HG02885 (cell line): ENCODE data around the gene KIF3A.

ENCODE experiments used
- ATAC-seq: cut with Tn5 transposase; IDR thresholded peaks from one replicate; pipeline ENCODE4 v1.9.1; 2021; ENCODE audit warnings: mild to moderate bottlenecking; ENCODE audit not compliant: unreplicated experiment, poor library complexity

KIF3A gene

GRCh38 chr5:132771503-132771998, 34.2 kb upstream of the KIF3A start:
- no peak for ATAC-seq

- ATAC-seq: no peak
These were observed 33.3 kb upstream of the KIF3A start for GRCh38 chr5:132770476-132771159.

- ATAC-seq: no peak
These were observed 31.1 kb upstream of the KIF3A start for GRCh38 chr5:132768485-132768868.

GRCh38 chr5:132767150-132767549, 29.8 kb upstream of the KIF3A start:
- no peak for ATAC-seq

GRCh38 chr5:132766806-132767055, 29.4 kb upstream of the KIF3A start:
- ATAC-seq: no peak

GRCh38 chr5:132766020-132766805, 28.9 kb upstream of the KIF3A start:
- ATAC-seq: no peak

- ATAC-seq: no peak
These were observed 28.1 kb upstream of the KIF3A start for GRCh38 chr5:132765311-132766019.

- no peak for ATAC-seq
These were observed 27.4 kb upstream of the KIF3A start for GRCh38 chr5:132764671-132765238.

- ATAC-seq: no peak
These were observed 26.7 kb upstream of the KIF3A start for GRCh38 chr5:132764051-132764450.

- no peak for ATAC-seq
These were observed 26.1 kb upstream of the KIF3A start for GRCh38 chr5:132763181-132764036.

- no peak for ATAC-seq
These were observed 25.1 kb upstream of the KIF3A start for GRCh38 chr5:132762246-132763000.

GRCh38 chr5:132761321-132762240, 24.2 kb upstream of the KIF3A start:
- ATAC-seq: no peak

- ATAC-seq: no peak
These were observed 23.4 kb upstream of the KIF3A start for GRCh38 chr5:132760601-132761317.

GRCh38 chr5:132760049-132760420, 22.7 kb upstream of the KIF3A start:
- ATAC-seq: no peak

GRCh38 chr5:132759114-132760048, 22.0 kb upstream of the KIF3A start:
- no peak for ATAC-seq

GRCh38 chr5:132758451-132758850, 21.1 kb upstream of the KIF3A start:
- ATAC-seq: no peak

- ATAC-seq: no peak
These were observed 19.2 kb upstream of the KIF3A start for GRCh38 chr5:132756542-132756941.
